WTC11 (cell line): ENCODE measurements around the gene FGFBP1.

Experiments
- AR ChIP-seq: fragments of 250-450 bp; sonication (Bioruptor Pico); IDR thresholded peaks from 2 replicates; pipeline ENCODE4 v1.9.0; 2021; ENCODE audit warnings: mild to moderate bottlenecking
- ATF2 ChIP-seq: sonication (generic); formaldehyde crosslinking; IDR thresholded peaks from 2 replicates; pipeline ENCODE4 v1.8.1; 2022; ENCODE audit warnings: low read depth, missing genetic modification reagents, borderline replicate concordance
- CREM ChIP-seq: sonication (generic); formaldehyde crosslinking; IDR thresholded peaks from 2 replicates; pipeline ENCODE4 v1.8.1; 2022; ENCODE audit warnings: mild to moderate bottlenecking, missing genetic modification reagents, moderate library complexity
- CTCF ChIP-seq: fragments of 200-600 bp; IDR thresholded peaks from 2 replicates; pipeline ENCODE4 v1.8.0; 2022; ENCODE audit warnings: antibody characterized with exemption
- E2F4 ChIP-seq: sonication (generic); formaldehyde crosslinking; IDR thresholded peaks from 2 replicates; pipeline ENCODE4 v1.8.1; 2022; ENCODE audit warnings: low read depth, mild to moderate bottlenecking, moderate library complexity, missing genetic modification reagents, borderline replicate concordance
- TF ChIP-seq, protein P1 (sequence below): sonication (generic); formaldehyde crosslinking; IDR thresholded peaks from 2 replicates; pipeline ENCODE4 v1.8.1; 2023; ENCODE audit warnings: mild to moderate bottlenecking, missing genetic modification reagents, moderate library complexity
- TF ChIP-seq, protein P2 (sequence below): sonication (generic); formaldehyde crosslinking; IDR thresholded peaks from 2 replicates; pipeline ENCODE4 v1.8.1; 2023; ENCODE audit warnings: mild to moderate bottlenecking, missing genetic modification reagents

DNA sequence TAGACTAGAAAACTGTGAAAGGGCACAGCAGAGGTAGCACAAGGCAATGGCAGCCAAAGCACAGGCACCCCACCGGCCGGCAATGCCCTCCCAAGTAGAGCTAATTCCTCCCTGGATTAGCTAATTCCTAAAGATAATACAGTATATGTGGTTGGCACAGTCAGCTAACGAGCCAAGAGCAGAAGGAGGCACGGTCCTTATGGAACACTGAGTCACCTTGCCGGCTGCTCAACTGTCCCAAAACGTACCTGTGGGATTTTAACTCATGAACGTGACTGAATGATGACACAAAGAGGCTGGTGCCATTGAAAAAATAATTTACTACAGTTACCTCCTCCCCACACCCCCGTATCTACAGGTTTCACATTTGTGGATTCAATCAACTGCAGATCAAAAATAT is 9.1 kb upstream of the FGFBP1 start:
- TF ChIP-seq, protein P1, sequence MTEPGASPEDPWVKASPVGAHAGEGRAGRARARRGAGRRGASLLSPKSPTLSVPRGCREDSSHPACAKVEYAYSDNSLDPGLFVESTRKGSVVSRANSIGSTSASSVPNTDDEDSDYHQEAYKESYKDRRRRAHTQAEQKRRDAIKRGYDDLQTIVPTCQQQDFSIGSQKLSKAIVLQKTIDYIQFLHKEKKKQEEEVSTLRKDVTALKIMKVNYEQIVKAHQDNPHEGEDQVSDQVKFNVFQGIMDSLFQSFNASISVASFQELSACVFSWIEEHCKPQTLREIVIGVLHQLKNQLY (CRISPR knock-in tag), result no peak
- no peak for TF ChIP-seq CTCF
- TF ChIP-seq CREM (CRISPR knock-in tag), result no peak
- no peak for TF ChIP-seq ATF2 (CRISPR knock-in tag)
- TF ChIP-seq, protein P2, sequence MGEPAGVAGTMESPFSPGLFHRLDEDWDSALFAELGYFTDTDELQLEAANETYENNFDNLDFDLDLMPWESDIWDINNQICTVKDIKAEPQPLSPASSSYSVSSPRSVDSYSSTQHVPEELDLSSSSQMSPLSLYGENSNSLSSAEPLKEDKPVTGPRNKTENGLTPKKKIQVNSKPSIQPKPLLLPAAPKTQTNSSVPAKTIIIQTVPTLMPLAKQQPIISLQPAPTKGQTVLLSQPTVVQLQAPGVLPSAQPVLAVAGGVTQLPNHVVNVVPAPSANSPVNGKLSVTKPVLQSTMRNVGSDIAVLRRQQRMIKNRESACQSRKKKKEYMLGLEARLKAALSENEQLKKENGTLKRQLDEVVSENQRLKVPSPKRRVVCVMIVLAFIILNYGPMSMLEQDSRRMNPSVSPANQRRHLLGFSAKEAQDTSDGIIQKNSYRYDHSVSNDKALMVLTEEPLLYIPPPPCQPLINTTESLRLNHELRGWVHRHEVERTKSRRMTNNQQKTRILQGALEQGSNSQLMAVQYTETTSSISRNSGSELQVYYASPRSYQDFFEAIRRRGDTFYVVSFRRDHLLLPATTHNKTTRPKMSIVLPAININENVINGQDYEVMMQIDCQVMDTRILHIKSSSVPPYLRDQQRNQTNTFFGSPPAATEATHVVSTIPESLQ (CRISPR knock-in tag), result no peak
- TF ChIP-seq AR (CRISPR knock-in tag), result no peak
- no peak for TF ChIP-seq E2F4 (CRISPR knock-in tag)
